Central memory CD4-positive, alpha-beta T cell (primary cell): ENCODE data around the gene ATP5MG.
"Not testable (repeated sequence)": the region's sequence is repeated elsewhere in the genome, so short reads cannot be mapped to it uniquely, and the experiment has no call there.

Experiments
- DNase-seq: peaks from one replicate; pipeline ENCODE4 v3.0.0; 2022

ATP5MG gene

GRCh38 chr11:118410055-118410745 is 8.8 kb downstream of the ATP5MG start:
- no peak for DNase-seq

- no peak for DNase-seq
Measured at GRCh38 chr11:118411530-118411929, 10.1 kb downstream of the ATP5MG start.

DNA sequence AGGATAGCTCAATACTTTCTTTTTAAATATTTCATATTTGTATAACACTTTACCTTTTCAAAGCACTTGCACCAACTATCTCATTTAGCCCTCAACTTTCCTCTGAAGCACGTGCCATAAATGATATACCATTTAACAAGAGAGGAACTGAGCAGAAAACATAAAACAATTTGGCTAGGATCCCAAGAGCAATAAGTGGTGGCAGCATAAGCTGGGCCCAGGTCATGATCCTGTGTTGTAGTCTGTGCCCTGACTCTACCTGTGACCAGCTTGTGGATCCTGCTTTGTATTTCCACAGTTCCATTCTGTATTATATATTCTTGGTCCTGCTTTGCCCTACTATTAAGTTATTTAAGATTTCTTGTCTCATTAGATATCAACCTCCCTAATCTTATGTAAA is 11.5 kb downstream of the ATP5MG start:
- no peak for DNase-seq

DNA sequence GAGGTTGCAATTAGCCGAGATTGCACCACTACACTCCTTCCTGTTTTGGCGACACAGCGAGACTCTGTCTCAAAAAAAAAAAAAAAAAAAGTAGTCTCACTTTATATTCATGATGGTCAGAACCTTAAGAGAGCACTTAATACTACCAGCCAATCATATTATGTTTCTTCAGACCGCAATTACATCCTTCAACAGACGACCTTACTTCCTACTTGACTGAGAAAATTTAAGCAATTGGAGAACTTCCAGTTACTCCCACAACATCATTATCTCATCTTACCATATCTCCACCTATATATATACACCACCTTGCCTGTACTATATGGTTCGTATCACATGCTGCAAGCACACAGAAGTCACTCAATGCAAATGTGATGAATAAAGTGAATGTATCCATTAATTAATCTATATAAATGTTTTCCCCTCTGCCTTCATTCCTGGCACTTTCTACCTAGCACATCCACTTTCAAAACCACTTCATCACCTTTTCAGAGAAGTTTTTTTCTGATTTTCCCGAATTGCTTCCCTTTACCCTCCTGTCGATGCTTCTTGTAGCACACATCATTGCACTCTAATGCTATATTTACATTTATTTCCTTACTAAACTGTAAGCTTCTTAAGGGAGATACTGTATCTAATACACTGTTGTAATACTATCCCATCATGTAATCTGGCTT is 13.8 kb downstream of the ATP5MG start:
- no peak for DNase-seq

DNA sequence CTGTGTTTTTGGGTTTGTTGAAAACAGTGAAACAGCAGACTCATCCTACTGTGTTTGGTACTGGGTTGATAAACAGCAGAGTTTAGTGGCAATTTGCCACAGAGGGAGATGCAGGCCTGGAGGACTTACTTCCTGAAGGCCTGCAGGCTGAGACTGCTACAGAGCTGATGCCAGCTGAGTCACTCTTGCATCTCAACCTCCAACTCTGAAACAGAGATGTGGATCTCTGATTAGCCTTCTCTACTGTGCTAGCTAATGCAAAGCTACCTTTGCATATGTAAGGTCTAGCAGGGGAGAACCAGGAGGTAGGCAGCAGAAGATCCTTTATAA is 14.3 kb downstream of the ATP5MG start:
- peak; percentile 10 for DNase-seq

DNA sequence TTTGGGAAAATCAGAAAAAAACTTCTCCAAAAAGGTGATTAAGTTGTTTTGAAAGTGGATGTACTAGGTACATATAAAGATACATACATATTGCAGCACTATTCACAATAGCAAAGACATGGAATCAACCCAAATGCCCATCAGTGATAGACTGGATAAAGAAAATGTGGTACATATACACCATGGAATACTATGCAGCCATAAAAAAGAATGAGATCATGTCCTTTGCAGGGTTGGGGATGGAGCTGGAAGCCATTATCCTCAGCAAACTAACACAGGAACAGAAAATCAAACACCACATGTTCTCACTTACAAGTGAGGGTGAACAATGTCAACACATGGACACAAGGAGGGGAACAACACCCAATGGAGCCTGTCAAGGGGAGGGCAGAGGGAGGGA is 15.5 kb downstream of the ATP5MG start:
- not testable (repeated sequence) for DNase-seq

DNA sequence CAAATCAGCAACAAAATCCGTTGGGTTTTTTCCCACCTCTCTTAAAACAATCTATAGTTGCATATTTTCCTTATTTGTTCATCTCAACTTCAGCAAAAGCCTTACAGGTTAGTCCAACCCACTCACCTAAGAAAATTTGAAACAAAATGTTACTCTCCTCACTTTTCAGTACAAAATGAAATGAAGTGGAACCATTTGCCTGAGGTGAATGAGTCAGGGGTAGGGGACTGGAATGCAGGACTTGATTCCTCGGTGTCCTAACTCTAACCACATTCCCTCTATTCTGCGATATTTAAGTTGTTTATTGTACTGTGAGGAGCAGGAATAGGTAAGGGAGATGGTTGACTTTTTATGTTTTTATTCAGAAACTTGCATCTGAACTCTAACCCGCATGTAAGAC is 16.4 kb downstream of the ATP5MG start:
- no peak for DNase-seq

- DNase-seq = no peak
Measured at GRCh38 chr11:118418766-118419165, 17.4 kb downstream of the ATP5MG start.

- no peak for DNase-seq
Measured at GRCh38 chr11:118427707-118428106, 26.3 kb downstream of the ATP5MG start.

GRCh38 chr11:118430956-118431355 is 29.6 kb downstream of the ATP5MG start:
- DNase-seq = no peak

DNA sequence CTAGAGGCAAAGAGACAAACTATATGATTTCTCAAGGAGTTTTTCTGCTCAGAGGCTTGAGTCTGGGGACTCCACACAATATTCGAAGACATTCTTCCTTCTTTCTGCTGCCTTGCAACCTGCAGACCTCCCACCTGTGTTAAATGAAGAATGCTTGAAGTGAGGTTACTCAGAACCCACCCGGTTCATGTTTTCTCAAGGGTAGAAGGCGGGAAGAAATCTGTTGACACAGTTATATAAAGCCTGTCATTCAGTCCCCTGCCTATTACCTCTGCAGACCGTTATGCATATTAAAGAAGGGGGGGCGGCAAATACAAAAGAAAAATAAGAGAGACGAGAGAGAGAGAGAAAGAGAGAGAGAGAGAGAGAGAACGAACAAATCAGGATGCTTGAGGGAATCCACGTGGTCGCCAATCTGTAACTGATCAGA is 32.7 kb downstream of the ATP5MG start:
- peak; percentile 55 for DNase-seq

DNA sequence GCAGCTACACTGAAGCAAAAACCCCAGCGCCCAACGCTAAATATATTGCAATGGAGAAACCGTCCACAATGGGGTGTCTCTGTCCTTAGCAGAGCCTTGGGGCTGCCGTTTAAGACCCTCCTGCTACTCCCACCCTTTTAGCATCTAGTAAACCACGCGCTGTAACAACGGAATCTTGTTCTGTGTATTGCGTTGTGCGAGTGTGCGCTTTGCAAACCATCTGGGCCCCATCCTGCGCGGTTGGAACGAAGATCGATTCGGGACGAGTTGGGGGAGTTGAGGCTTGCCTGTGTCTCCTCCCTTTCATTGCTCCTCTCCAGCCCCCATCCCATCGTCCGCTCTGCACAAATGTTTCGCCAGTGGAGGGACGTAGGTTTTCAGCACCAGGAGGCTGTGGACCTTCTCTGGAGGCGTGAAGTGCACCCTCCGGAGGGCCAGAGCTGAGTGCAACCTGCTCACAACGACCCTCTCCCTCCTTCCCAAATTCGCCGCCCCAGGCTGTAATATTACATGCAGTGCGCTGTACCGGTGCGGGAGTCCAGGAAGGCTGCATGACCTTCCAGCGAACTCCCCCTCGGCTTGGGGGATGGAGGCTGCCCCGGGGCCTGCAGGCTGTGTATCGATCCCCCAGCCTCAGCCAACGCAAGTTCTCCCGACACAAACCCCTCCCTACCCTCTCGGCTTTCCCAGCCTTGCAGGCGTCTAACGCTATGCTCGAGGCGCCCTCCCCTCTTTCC is 33.3 kb downstream of the ATP5MG start:
- DNase-seq = peak; percentile 18

DNA sequence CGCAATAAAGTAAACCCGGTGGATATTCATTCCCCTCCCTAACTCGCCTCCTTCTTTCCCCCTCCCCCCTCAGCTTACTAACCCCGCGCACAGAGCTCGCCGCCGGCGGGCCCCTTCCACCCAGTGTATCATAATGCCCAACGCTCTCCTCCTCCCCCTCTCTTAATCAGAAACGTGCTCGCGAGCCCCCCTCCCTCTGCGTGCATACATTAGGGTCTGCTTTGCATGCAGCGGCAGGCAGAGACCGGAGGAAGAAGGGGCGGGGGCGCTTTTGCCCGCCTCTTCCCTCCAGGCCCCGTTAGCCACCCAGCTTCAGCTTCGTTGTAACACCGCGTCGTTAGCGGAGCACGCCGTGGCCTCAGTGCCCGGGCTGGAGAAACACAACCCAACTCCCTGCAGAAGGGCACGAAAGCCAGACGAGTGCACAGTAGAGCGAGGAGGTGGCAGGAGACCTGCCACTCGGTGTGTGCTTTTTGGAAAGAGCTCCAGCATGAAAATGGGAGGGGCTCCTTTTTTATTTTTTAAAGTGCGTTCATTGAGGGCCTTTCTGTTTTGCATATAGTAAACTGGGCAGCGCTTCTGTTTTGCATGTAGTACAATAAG is 34.0 kb downstream of the ATP5MG start:
- DNase-seq = no peak

DNA sequence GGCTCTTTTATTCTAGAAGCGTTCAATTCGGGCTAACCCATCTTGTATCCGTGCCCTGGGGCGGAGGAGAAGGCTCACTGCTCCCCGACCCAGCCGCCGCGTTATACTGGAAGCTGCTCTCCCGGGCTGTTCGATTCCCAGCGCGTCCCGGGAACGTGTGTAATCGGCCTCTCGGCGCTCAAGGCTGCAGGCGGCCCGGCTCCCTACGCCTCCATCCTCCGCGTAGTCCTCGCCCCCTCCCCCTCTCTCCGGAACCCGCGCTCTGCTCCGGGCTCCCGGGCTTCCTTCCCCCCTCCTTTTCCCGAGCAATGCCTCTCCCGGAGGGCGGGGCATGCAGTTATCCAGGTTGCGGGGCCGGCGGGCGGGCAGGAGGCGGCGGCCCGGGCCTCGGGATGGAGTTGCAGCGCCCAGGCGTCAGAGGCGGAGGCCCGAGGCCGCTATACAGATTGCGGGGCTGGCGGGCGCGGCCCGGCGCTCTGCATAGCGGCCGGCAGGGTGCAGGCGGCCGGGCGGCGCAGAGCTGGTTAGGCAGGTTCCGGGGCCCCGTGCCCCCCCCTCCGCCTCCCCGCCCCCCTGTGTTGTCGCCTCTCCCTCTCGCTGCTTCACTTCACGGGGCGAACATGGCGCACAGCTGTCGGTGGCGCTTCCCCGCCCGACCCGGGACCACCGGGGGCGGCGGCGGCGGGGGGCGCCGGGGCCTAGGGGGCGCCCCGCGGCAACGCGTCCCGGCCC is 34.7 kb downstream of the ATP5MG start, which contains the start of gene KMT2A:
KMT2A (plus strand) TSS at position 600 of the 732 bp plus-strand sequence; CDS start at position 621, 21 bp downstream.
- peak; percentile 94 for DNase-seq

DNA sequence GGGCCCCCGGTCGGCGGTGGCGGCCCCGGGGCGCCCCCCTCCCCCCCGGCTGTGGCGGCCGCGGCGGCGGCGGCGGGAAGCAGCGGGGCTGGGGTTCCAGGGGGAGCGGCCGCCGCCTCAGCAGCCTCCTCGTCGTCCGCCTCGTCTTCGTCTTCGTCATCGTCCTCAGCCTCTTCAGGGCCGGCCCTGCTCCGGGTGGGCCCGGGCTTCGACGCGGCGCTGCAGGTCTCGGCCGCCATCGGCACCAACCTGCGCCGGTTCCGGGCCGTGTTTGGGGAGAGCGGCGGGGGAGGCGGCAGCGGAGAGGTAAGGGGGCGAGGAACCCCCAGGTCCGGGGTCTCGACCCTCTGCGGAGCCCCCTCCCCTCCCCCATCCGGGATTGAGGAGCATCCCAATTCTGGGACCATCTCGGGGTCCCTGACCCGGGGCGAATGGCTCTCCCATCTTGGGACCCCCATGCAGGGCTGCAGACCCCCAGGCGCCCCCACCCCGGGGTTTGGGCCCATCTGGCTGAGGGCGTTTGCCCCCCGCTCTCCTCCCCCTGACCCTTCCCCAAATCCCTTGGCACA is 35.3 kb downstream of the ATP5MG start:
- DNase-seq = no peak

DNA sequence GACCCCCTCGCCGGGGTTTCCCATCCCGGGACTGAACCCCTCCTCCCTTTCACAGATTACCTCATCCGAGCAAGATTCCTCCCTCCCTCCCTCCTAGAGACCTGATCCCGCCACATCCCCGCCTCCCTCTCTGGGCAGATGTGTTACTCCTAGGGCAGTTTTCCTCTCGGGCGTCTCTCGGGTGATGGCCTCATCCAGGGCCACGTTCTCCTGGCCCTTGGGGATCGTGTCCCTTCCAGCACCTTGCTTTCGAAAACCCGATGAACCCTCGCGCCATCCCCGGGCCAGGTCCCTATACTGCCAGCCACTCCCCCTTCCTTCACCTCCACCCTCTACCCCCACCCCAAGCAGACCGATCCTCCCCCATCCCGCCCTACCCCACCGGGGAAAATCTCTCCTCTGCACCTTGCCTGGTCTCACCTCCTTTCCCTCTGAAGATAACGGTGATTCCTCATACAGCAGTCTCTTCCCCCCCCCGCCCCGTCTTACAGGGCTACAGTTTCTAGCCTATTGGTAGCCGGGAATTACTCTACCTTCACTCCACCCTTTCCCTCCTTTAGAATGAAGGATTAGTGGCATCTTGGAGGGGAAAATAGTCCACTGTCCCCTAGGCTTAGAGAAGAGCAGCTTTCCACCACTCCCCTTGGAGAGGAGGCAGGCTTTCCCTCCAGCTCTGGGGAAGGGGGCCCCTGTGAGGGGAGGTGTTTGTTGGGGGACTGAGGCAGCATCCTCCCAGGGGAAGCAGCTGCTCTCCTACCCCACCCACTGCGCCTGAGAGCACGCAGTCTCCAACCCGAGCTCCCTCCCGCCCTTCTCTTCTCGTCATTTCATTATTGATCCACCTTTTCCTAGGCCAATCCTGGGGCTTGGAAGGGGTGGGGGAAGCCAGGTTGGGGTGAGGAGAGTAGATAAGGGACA is 36.1 kb downstream of the ATP5MG start:
- DNase-seq = peak; percentile 37

- peak; percentile 71 for DNase-seq
Measured at GRCh38 chr11:118438314-118438931, 37.0 kb downstream of the ATP5MG start.

DNA sequence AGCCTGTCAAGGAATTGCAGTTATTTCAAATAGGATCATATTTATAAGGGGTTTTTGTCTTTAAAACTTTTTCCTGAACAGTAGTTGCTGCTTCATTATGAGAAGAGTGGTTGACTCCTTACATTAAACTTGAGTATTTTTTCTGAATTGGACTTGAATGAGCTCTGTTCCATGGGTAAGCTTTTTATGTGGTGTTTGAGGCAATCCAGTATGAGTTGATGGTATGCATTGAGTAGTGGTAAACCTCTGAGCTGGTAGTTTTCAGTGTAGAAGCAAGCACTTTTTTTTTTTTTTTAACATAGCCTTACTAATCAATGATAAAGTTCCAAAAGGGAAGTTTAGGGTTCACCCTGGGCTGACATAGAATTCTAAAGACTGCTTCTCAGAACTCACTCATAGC is 38.2 kb downstream of the ATP5MG start:
- DNase-seq = peak; percentile 12

DNA sequence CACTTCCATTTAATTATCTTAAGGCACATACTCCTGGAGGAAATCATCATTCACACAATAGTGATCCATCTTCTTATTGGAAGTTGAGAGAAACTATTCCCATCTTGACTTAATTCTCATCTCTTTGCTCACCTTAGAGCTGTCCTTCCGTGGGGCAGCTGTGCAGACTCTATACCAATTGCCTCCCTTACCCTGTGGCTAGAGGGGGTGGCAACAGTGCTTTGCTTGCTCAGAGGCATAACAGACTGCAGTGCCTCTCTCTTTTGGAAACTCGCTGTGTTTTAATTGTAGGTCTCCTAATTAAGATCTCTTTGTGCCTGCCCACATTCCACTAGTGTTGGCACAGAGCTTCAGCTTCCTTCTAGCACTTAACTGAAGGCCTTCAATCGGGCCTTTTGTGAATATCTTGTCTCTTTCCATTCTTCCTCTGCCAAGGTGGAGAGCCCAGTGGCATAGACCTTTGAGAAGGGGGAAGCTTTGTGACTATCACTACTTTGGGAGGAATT is 40.4 kb downstream of the ATP5MG start:
- no peak for DNase-seq

GRCh38 chr11:118442301-118442700 is 40.9 kb downstream of the ATP5MG start:
- no peak for DNase-seq
